DMS 273 (cell line): ENCODE data around the gene ZNHIT2.
"Not testable (repeated sequence)": the region's sequence is repeated elsewhere in the genome, so short reads cannot be mapped to it uniquely, and the experiment has no call there.

ENCODE experiments used
- DNase-seq: peaks from one replicate; lab custom pipeline; 2025; ENCODE audit not compliant: unreplicated experiment; lab: John Stamatoyannopoulos, UW

ZNHIT2 gene

DNA sequence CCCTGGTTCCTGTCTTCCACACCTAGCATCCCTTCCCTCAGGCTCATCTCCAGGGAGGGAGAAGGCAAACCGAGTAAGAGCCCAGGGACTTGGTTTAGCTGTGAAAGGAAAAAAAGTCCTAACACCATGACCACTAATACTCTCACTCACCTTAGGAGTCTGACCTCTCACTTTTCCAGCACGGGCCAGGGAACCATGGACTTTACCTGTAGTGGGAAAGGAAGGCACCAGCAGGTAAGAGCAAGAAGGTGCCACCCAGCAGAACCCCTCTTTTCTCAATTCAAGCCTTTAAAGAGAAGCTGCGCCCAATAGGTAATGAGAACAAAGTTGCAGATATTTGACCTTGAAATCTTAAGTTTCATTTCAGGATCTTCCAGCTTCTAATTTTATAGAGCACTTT is 3.3 kb upstream of the ZNHIT2 start:
- DNase-seq = no peak

DNA sequence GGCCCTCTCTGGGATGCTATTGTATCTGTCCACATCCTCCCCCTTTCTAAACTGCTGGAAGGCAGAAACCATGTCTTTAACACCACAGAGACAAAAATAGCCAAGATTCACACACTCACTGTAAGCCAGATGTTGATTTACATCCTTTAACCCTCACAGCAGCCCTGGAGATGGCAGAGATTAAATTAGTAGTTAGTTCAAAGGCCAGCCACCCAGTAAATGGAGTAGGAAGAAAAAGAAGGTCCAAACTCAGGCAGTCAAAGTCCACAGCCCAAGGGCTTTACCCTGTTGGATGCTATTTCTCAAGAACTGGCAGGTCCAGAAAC is 2.1 kb upstream of the ZNHIT2 start:
- DNase-seq = no peak

DNA sequence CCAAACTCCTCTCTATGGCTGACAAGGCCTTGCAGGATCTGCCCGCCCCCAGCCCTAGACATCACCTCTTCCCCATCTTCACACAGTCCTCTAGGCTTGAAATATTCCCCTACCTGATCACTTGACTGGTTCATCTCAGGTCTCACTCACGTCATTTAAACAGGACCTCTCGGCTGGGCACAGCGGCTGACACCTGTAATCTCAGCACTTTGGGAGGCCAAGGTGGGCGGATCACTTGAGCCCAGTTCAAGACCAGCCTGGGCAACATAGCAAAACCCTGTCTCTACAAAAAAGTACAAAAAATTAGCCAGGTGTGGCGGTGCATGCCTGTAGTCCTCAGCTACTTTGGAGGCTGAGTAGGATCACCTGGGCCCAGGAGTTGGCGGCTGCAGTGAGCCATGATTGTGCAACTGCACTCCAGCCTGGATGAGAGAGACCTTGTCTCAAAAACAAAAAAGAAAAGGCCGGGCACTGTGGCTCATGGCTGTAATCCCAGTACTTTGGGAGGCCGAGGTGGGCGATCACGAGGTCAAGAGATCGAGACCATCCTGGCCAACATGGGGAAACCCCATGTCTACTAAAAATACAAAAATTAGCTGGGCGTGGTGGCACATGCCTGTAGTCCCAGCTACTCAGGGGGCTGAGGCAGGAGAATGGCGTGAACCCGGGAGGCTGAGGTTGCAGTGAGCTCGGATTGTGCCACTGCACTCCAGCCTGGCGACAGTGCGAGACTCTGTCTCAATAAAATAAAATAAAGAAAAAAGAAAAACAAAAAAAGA is 1.6 kb upstream of the ZNHIT2 start:
- not testable (repeated sequence) for DNase-seq

DNA sequence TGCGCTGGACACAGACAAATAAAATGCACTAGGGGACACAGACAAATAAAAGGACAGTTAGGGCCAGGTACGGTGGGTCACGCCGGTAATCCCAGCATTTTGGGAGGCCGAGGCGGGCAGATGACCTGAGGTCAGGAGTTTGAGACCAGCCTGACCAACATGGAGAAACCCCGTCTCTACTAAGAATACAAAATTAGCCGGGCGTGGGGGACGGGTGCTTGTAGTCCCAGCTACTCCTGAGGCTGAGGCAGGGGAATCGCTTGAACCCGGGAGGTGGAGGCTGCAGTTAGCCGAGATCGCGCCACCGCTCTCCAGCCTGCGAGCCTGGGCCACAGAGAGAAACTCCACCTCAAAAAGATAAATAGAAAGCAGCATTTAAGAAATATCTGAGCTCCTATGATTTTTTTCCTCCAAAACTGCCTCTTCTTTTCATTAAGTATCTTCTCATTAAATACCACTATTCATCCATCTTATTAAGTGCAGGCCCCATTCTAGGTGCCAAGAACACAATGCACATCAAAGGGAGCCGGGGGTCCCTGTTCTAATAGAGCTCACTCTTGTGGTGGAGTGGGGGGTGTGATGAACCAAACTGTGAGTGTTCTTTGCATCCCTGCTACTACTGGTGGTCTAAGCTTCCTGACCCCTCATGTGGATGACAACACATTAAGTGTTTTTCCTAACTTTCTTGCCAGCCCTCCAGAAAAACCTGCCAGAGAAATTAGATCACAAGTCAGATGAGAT is 766 bp upstream of the ZNHIT2 start:
- DNase-seq = peak; percentile 47

DNA sequence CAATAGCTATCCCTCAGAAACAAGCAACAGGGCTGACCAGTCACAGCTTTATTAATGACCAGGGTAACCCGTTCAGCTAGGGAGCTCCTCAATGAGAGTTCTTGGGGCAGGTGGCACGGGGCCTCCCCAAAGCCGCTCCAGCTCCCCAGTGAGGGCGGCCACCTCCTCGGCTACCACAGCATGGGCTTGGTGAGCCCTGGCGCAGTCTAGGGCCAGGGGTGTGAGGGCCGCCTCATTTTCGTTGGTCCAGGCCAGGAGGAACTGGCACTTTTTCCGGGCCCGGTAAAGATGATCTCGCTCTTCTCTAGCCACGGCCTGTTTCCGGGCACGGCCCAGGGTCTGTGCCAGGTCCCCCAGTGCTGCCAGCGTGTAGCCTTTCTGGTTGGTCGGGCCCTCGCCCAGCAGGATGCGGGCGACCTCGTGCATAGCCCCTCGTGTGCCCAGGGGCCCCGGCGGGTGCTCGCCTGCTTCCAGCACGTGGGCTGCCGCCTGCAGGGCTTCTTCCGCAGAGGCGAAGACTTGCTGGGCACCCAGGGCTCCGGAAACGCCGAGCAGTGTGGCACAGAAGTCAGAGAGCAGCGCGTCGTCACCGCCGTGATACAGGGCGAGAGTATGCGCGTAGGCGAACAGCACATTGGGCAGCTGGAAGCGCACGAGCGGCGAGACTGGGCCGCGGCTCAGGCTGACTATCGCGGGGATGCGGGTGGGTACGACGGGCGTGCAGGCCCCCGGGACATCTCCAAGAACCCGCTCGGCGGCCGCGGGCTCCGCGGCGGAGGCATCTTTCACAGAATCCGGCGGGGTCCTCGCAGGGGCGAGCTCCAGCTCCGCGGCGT is 913 bp downstream of the ZNHIT2 start:
- DNase-seq = peak; percentile 53

DNA sequence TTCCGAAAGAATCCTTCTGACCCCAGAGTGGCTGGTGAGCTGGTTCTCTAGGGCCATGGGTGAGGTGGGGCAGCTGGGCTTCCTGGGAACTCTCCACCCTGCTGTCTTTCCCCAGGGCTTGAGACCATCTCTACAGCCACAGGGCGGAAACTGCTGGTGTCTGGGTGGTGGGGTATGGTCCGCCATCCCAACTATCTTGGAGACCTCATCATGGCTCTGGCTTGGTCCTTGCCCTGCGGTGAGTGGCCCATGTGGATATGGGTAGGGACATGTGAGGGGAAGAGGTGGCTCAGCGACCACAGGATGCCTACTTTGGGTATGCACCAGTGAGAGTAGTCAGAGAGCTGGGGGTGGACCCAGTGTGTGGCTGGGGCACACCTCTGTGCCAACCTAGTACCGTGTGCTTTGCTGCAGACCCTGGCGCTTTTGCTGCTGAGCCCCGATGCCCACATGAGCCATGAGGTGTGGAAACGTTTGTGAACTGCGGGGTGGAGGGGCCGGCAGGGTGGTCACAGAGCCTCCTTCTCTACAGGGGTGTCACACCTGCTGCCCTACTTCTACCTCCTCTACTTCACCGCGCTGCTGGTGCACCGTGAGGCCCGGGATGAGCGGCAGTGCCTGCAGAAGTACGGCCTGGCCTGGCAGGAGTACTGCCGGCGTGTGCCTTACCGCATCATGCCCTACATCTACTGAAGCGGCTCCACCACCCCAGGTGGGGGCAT is 2.0 kb downstream of the ZNHIT2 start:
- DNase-seq = no peak

DNA sequence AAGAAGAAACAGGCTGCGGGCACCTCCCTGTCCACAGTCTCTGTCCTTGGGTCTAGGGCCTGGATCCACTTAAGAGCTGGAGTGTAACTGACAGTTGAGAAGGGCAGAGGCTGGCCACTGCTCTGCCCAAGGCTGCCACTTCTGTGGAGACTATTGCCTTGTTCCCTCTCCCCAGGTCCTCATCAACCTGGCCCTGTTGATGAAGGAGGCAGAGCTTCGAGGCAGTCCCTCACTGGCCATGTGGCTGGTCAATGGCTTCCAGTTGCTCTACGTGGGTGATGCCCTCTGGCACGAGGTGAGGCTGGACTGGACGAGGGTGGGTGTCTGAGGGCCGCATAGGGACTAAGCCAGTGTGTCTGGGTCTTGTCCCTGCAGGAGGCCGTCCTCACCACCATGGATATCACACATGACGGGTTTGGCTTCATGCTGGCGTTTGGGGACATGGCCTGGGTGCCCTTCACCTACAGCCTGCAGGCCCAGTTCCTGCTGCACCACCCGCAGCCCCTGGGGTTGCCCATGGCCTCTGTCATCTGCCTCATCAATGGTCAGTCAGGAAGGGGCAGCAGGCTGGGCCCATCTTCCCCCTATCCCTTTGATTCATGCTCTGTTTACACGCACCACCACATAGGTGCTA is 2.8 kb downstream of the ZNHIT2 start:
- DNase-seq = no peak

DNA sequence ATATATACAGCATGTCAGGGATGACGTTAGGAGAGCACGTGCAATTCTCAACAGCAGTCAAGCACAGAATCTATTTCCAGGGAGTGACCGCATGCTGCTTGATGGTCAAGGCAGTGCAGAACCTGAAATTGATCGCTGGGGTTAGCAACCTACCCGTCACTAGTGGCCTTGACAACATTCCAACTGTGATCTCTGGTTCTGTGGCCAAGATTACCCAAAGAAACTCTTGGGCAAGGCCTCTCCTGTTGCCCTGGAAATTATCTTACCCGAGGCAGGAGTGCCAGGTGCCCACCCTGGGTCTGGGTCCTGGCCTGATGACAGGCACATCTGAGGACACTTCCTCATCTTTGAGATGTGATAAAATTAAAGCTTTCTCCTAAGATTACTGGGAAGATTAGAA is 3.7 kb downstream of the ZNHIT2 start:
- DNase-seq = no peak

DNA sequence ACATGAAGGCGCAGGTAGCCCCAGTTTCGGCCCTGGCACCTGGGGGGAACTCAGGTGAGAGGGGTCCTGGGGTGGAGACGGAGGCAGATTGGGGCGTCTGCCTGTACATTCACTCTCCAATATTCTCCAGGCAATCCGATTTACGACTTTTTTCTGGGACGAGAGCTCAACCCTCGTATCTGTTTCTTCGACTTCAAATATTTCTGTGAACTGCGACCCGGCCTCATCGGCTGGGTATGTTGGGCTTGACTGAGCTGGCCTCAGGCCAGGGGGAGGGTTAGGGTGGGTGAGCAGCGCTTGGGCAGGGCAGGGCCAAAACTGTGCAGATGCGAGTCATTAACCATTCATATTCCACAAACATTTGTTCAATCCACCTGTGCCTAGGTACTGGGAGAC is 4.1 kb downstream of the ZNHIT2 start:
- peak; percentile 55 for DNase-seq

DNA sequence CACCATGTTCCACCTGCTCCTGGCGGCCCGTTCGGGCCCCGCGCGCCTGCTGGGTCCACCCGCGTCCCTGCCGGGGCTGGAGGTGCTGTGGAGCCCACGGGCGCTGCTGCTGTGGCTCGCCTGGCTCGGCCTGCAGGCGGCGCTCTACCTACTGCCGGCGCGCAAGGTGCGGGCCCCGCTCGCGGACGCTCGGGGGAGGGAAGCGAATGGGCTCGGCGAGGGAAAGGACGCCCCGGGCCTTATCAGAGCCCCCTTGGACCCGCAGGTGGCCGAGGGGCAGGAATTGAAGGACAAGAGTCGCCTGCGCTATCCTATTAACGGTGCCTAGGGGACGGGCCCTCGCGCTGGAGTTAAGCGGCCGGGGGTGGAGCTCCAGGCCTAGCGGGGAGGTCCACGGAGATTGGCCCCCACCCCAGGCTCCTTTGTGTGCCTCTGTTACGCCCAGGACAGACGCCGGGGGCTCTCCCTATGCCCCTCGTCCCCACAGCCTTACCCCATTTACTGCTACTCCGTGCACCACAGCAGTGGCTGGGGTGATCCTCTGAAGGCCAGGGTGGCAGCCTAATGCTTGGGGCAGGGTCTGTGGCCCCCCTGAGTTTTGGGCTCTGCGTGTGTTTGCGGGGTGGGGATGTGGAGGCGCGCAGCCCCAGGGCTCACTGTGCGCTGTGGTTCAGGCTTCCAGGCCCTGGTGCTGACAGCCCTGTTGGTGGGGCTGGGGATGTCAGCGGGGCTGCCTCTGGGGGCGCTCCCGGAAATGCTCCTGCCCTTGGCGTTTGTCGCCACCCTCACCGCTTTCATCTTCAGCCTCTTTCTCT is 4.7 kb downstream of the ZNHIT2 start:
- DNase-seq = peak; percentile 60

DNA sequence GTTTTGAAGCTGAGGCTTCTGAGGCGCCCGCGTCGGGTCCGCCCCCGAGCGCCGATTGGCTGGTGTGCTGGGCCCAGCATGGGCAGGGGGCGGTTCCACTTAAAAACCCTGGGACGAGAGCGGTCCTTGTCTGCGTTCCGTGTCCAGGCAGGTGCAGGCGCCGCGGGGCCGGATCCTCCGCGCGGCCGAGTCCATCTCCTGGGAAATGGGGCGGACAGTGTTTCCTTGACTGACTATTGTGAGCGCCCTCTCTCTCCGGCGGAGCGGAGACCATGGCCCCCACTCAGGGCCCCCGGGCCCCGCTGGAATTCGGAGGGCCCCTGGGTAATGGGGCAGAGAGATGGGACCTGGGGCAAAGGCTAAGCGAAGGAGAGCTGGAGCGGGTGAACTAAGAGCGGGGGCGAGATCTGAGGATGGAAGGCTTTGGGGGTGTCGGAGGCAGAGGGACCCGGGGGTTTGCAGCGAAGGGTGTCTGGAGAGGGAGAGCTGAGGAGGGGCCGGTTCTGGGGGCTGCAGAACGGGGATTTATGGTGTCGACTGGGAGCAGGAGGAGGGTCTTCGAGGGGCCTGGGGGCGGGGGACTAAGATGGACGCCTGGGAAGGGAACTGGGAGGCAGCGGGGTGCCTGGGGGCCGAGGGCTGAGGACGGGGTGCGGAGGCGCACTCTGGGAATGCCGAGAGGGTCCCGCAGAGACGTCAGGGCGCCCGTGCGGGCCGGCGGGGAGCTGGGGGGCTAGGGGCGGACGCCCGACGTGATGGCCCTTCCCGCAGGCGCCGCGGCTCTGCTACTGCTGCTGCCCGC is 5.6 kb downstream of the ZNHIT2 start, which contains the start of gene TM7SF2:
Gene TM7SF2, plus strand, starts transcription at position 129 of the 802 bp plus-strand sequence. Its CDS starts 144 bp downstream, at position 273.
- peak; percentile 95 for DNase-seq

DNA sequence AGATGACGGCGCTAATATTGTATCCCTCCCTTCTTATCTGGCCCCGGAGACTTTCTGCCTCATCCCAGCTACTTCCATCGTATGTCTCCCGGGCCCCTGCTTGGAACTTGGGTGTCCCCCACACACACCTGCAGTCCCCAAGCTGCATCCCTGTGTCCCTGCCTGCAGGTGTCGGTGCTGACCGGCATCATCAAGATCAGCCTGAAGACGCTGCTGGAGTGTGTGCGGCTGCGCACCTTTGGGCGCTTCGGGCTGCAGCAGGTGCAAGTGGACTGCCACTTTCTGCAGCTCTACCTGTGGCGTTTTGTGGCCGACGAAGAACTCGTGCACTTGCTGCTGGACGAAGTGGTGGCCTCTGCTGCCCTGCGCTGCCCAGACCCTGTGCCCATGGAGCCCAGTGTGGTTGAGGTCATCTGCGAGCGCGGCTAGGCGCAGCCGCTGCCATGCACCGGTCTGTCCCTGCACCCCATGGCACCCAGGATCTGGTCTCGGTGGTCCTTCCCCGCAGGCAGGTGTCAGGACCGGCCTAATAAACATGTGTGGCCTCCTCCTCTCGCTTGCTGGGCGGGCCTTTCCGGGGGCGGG is 6.2 kb downstream of the ZNHIT2 start:
- no peak for DNase-seq

DNA sequence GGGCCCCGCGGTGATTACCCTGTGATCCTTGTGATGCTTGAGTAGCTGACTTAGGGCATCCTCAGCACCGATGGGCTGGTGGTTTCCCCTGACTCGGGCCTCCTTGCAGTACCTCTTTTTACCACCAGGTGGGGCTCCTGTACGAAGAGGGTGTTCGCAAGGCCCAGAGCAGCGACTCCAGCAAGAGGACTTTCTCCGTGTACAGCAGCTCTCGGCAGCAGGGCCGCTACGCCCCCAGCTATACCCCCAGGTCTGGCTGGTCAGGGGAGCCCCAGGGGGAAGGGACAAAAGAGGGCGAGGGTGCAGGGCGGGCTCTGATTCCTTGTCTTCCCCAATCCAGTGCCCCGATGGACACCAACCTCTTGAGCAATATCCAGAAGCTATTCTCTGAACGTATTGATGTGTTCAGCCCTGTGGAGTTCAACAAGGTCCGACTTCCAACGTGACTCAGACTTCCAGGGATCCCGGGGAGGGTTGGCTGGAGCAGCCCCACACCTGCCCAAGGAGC is 7.1 kb downstream of the ZNHIT2 start:
- DNase-seq = peak; percentile 91

DNA sequence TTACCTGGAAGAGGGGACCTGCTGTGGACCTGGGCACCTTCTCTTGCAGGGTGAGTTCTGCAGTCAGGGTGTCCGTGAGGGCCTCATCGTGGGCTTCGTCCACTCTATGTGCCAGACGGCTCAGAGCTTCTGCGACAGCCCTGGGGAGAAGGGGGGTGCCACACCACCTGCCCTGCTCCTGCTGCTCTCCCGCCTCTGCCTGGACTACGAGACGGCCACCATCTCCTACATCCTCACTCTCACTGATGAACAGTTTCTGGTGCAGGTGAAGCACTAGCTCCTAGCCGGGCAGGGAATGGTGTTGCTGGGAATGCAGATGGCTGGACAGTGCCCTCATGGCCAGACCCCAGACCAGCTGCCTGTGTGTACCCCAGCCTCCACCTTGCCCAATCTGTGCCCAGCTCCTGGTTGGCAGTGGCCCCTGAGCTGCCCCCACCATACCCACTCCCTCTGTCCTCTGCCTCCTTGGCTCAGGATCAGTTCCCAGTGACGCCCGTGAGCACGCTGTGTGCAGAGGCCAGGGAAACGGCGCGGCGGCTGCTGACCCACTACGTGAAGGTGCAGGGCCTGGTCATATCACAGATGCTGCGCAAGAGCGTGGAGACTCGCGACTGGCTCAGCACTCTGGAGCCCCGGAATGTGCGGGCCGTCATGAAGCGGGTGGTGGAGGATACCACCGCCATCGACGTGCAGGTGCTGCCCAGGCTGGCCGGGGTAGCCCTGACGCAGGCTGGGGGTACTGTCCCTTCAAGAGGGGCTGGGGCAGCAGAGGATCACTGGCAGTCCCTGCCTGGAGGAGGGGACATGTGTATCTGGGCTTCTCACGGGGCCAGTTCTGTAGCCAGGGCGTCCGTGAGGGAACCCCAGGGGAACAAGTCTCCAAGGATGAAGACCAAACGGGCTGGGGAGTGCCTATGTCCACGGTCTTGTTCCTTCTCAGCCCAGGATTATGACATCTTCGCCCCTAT is 8.0 kb downstream of the ZNHIT2 start:
- DNase-seq = no peak

DNA sequence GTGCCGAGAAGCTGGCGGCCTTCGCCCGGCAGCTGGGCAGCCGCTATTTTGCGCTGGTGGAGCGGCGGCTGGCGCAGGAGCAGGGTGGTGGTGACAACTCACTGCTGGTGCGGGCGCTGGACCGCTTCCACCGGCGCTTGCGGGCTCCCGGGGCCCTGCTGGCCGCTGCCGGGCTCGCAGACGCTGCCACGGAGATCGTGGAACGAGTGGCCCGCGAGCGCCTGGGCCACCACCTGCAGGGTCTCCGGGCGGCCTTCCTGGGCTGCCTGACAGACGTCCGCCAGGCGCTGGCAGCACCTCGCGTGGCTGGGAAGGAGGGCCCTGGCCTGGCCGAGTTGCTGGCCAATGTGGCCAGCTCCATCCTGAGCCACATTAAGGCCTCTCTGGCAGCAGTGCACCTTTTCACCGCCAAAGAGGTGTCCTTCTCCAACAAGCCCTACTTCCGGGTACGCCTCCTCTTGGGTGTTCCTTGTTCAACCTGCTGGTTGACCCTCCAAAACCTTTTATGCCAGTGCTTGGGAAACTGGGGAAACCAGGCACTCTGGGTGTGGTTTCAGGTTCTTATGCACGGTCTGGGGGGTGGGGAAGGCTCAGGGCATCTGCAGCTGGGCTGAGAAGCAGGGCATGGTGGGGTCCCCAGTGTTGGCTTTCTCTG is 8.9 kb downstream of the ZNHIT2 start:
- no peak for DNase-seq

DNA sequence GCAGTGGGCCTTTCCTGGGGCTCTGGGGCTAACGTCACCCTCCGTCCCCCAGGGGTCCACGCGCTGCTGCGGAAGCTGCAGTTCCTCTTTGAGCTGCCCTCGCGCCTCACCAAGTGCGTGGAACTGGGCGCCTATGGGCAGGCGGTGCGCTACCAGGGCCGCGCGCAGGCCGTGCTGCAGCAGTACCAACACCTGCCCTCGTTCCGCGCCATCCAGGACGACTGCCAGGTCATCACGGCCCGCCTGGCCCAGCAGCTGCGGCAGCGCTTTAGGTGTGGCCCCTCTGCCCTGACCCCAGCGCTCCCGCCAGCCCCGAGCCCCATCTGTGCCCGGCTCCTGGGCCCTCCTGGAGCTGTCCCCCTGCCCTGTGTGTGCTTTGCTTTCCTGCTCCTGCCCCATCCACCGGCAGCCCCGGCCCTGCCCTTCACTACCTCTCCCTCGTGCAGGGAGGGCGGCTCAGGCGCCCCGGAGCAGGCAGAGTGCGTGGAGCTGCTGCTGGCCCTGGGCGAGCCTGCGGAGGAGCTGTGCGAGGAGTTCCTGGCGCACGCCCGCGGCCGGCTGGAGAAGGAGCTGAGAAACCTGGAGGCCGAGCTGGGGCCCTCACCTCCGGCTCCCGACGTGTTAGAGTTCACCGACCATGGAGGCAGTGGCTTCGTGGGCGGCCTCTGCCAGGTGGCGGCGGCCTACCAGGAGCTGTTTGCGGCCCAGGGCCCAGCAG is 9.6 kb downstream of the ZNHIT2 start:
- DNase-seq = no peak
